SK-N-SH treated with all-trans-retinoic acid at 6 μM for 48 hours (cell line): ENCODE measurements around the gene KCNIP4.

Experiments used
- ATAC-seq: fragments of 200-7000 bp; cut with Tn5 transposase; 3 replicates; pipeline ENCODE4 v1.9.1; 2020; ENCODE audit warnings: mild to moderate bottlenecking, moderate library complexity
- ARNTL ChIP-seq: fragments of 450-650 bp; formaldehyde crosslinking; IDR thresholded peaks from 2 replicates; pipeline ENCODE4 v1.5.0; 2020; ENCODE audit warnings: low read depth, mild to moderate bottlenecking, moderate library complexity, borderline replicate concordance
- BACH2 ChIP-seq: fragments of 250-450 bp; sonication (Bioruptor Pico); IDR thresholded peaks from 2 replicates; pipeline ENCODE4 v1.9.0; 2021; ENCODE audit warnings: mild to moderate bottlenecking, borderline replicate concordance
- CSDC2 ChIP-seq: fragments of 250-450 bp; sonication (Bioruptor Pico); IDR thresholded peaks from 2 replicates; pipeline ENCODE4 v1.5.0; 2020; ENCODE audit warnings: mild to moderate bottlenecking, moderate library complexity
- CSRNP3 ChIP-seq: fragments of 250-450 bp; sonication (Bioruptor Pico); IDR thresholded peaks from 2 replicates; pipeline ENCODE4 v1.5.1; 2021; ENCODE audit warnings: mild to moderate bottlenecking, moderate library complexity
- ESRRG ChIP-seq: fragments of 250-450 bp; sonication (Bioruptor Pico); IDR thresholded peaks from 2 replicates; pipeline ENCODE4 v1.6.1; 2021; ENCODE audit warnings: mild to moderate bottlenecking
- GLIS3 ChIP-seq: fragments of 250-450 bp; sonication (Bioruptor Pico); IDR thresholded peaks from 2 replicates; pipeline ENCODE4 v1.5.0; 2020; ENCODE audit warnings: mild to moderate bottlenecking, moderate library complexity
- OSR1 ChIP-seq: fragments of 250-450 bp; sonication (Bioruptor Pico); IDR thresholded peaks from 2 replicates; pipeline ENCODE4 v1.8.0; 2022; ENCODE audit warnings: moderate library complexity, mild to moderate bottlenecking, inconsistent platforms
- POU6F1 ChIP-seq: fragments of 250-450 bp; sonication (Bioruptor Pico); IDR thresholded peaks from 2 replicates; pipeline ENCODE4 v1.8.0; 2021; ENCODE audit warnings: low read depth, mild to moderate bottlenecking, moderate library complexity, borderline replicate concordance
- PPARA ChIP-seq: fragments of 250-450 bp; sonication (Bioruptor Pico); IDR thresholded peaks from 2 replicates; pipeline ENCODE4 v1.5.0; 2020; ENCODE audit warnings: mild to moderate bottlenecking, borderline replicate concordance
- RARB ChIP-seq: fragments of 250-450 bp; sonication (Bioruptor Pico); IDR thresholded peaks from 2 replicates; pipeline ENCODE4 v1.8.0; 2021; ENCODE audit warnings: mild to moderate bottlenecking, moderate library complexity
- SNAI2 ChIP-seq: fragments of 250-450 bp; sonication (Bioruptor Pico); IDR thresholded peaks from 2 replicates; pipeline ENCODE4 v1.5.0; 2020; ENCODE audit warnings: mild to moderate bottlenecking, moderate library complexity
- TCF4 ChIP-seq: fragments of 250-450 bp; sonication (Bioruptor Pico); IDR thresholded peaks from 2 replicates; pipeline ENCODE4 v1.8.0; 2021; ENCODE audit warnings: mild to moderate bottlenecking, moderate library complexity, borderline replicate concordance
- TOX ChIP-seq: fragments of 250-450 bp; sonication (Bioruptor Pico); IDR thresholded peaks from 2 replicates; pipeline ENCODE4 v1.8.0; 2021; ENCODE audit warnings: mild to moderate bottlenecking, moderate library complexity, borderline replicate concordance
- TSHZ2 ChIP-seq: fragments of 250-450 bp; sonication (Bioruptor Pico); IDR thresholded peaks from 2 replicates; pipeline ENCODE4 v1.5.0; 2020; ENCODE audit warnings: mild to moderate bottlenecking, moderate library complexity
- ZC3H10 ChIP-seq: fragments of 250-450 bp; sonication (Bioruptor Pico); IDR thresholded peaks from 2 replicates; pipeline ENCODE4 v1.5.1; 2021; ENCODE audit warnings: mild to moderate bottlenecking, moderate library complexity
- ZFP30 ChIP-seq: fragments of 450-650 bp; formaldehyde crosslinking; IDR thresholded peaks from 2 replicates; pipeline ENCODE4 v1.5.0; 2022; ENCODE audit warnings: mild to moderate bottlenecking, moderate library complexity
- ZNF565 ChIP-seq: fragments of 450-650 bp; formaldehyde crosslinking; conservative IDR thresholded peaks from 2 replicates; pipeline ENCODE4 v1.5.0; 2020; ENCODE audit warnings: low read depth, mild to moderate bottlenecking, moderate library complexity
- ZNF70 ChIP-seq: fragments of 450-650 bp; formaldehyde crosslinking; IDR thresholded peaks from 2 replicates; pipeline ENCODE4 v1.5.0; 2020; ENCODE audit warnings: mild to moderate bottlenecking, moderate library complexity
- TF ChIP-seq, protein P1 (sequence below): fragments of 250-450 bp; sonication (Bioruptor Pico); IDR thresholded peaks from 2 replicates; pipeline ENCODE4 v1.5.1; 2020; ENCODE audit warnings: low read depth, mild to moderate bottlenecking, moderate library complexity
- TF ChIP-seq, protein P2 (sequence below): fragments of 250-450 bp; sonication (Bioruptor Pico); IDR thresholded peaks from 2 replicates; pipeline ENCODE4 v1.8.0; 2020; ENCODE audit warnings: mild to moderate bottlenecking, moderate library complexity, borderline replicate concordance

The KCNIP4 gene

GRCh38 chr4:21680326-21680898 lies 268.2 kb downstream of the KCNIP4 start:
- TF ChIP-seq ESRRG (CRISPR knock-in tag) (no peak), PPARA (no peak), ZNF565 (CRISPR knock-in tag) (no peak), CSRNP3 (CRISPR knock-in tag) (no peak), BACH2 (CRISPR knock-in tag) (no peak), TSHZ2 (CRISPR knock-in tag) (no peak), GLIS3 (no peak), CSDC2 (no peak)
- TF ChIP-seq, protein P1, sequence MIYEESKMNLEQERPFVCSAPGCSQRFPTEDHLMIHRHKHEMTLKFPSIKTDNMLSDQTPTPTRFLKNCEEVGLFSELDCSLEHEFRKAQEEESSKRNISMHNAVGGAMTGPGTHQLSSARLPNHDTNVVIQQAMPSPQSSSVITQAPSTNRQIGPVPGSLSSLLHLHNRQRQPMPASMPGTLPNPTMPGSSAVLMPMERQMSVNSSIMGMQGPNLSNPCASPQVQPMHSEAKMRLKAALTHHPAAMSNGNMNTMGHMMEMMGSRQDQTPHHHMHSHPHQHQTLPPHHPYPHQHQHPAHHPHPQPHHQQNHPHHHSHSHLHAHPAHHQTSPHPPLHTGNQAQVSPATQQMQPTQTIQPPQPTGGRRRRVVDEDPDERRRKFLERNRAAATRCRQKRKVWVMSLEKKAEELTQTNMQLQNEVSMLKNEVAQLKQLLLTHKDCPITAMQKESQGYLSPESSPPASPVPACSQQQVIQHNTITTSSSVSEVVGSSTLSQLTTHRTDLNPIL (CRISPR knock-in tag), result 0 out of 2 replicates have a peak, but pooled peaks have one; percentile 15
- no peak for ATAC-seq

GRCh38 chr4:21678711-21679110 lies 269.9 kb downstream of the KCNIP4 start:
- no peak for TF ChIP-seq ARNTL (CRISPR knock-in tag)
- no peak for TF ChIP-seq ESRRG (CRISPR knock-in tag)
- TF ChIP-seq CSRNP3 (CRISPR knock-in tag), result no peak
- no peak for TF ChIP-seq ZFP30 (CRISPR knock-in tag)
- no peak for TF ChIP-seq TCF4
- TF ChIP-seq TOX (CRISPR knock-in tag), result no peak
- TF ChIP-seq, protein P2, sequence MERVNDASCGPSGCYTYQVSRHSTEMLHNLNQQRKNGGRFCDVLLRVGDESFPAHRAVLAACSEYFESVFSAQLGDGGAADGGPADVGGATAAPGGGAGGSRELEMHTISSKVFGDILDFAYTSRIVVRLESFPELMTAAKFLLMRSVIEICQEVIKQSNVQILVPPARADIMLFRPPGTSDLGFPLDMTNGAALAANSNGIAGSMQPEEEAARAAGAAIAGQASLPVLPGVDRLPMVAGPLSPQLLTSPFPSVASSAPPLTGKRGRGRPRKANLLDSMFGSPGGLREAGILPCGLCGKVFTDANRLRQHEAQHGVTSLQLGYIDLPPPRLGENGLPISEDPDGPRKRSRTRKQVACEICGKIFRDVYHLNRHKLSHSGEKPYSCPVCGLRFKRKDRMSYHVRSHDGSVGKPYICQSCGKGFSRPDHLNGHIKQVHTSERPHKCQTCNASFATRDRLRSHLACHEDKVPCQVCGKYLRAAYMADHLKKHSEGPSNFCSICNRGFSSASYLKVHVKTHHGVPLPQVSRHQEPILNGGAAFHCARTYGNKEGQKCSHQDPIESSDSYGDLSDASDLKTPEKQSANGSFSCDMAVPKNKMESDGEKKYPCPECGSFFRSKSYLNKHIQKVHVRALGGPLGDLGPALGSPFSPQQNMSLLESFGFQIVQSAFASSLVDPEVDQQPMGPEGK (CRISPR knock-in tag), result no peak
- no peak for TF ChIP-seq PPARA
- no peak for TF ChIP-seq GLIS3
- no peak for TF ChIP-seq ZNF70
- no peak for TF ChIP-seq SNAI2 (CRISPR knock-in tag)
- no peak for TF ChIP-seq POU6F1 (CRISPR knock-in tag)
- TF ChIP-seq, all 23 proteins: peak for 0
- ATAC-seq, result no peak

- TF ChIP-seq ZNF70, result no peak
- no peak for TF ChIP-seq ZNF565 (CRISPR knock-in tag)
- TF ChIP-seq ZC3H10 (CRISPR knock-in tag), result no peak
- no peak for TF ChIP-seq POU6F1 (CRISPR knock-in tag)
- no peak for TF ChIP-seq PPARA
- no peak for TF ChIP-seq OSR1
- no peak for TF ChIP-seq ESRRG (CRISPR knock-in tag)
- no peak for TF ChIP-seq RARB (CRISPR knock-in tag)
- TF ChIP-seq TSHZ2 (CRISPR knock-in tag), result no peak
- TF ChIP-seq ZFP30 (CRISPR knock-in tag), result no peak
- TF ChIP-seq ARNTL (CRISPR knock-in tag), result no peak
- ATAC-seq, result no peak
Measured at GRCh38 chr4:21677173-21677572, 271.4 kb downstream of the KCNIP4 start.
